Measurements from ENCODE around the gene RBM6. TPM values are rescaled to one million over a fixed set of nuclear protein-coding genes. Genes with fewer than 3 reads are reported as not detected.

The RBM6 gene
- total RNA-seq, 4 donors from 2014 or later: 57.9 to 100 (median 66.9) TPM

DNA sequence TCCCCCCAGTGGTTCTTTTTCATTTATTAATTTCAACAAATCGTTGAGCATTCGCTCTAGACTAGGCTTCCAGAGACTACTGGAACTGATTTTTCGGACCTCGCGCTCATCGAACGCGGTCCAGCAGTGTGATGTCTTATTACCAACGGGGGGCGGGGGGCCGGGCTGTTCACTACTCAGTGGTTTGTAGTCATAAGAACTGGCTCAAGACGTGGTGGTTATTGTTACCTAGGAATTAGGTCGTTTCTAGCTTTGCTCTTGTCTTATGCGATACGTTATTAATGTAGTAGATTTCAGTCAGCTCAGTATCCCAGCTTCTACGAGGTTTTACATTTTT lies 149.6 kb downstream of the RBM6 start:
- H3K9me3 ChIP-seq: no peaks in the 10 kb centered on the region
- WGBS: 2% methylated on average over 11 of the region's 16 CpGs
- intact Hi-C loops (cut with DNase I): loop anchor here (2.0 to 5.0 kb wide), 2 partner anchors 151 to 232 kb away; partner anchors contain the start of gene TRAIP
- TF ChIP-seq, protein P1, sequence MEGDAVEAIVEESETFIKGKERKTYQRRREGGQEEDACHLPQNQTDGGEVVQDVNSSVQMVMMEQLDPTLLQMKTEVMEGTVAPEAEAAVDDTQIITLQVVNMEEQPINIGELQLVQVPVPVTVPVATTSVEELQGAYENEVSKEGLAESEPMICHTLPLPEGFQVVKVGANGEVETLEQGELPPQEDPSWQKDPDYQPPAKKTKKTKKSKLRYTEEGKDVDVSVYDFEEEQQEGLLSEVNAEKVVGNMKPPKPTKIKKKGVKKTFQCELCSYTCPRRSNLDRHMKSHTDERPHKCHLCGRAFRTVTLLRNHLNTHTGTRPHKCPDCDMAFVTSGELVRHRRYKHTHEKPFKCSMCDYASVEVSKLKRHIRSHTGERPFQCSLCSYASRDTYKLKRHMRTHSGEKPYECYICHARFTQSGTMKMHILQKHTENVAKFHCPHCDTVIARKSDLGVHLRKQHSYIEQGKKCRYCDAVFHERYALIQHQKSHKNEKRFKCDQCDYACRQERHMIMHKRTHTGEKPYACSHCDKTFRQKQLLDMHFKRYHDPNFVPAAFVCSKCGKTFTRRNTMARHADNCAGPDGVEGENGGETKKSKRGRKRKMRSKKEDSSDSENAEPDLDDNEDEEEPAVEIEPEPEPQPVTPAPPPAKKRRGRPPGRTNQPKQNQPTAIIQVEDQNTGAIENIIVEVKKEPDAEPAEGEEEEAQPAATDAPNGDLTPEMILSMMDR (IDR thresholded peaks at IDR 0.05): no peak
- TF ChIP-seq POLR2A (IDR thresholded peaks at IDR 0.05; ENCODE audit: low read depth) (no peak), EP300 (IDR thresholded peaks at IDR 0.05) (no peak), POLR2AphosphoS5 (IDR thresholded peaks at IDR 0.05) (no peak)
- H3K27ac ChIP-seq (replicated peaks in 1 of 4): peak overlapping the region; percentile 95 to 98 (median 96)
- peaks cover 19 to 33% (median 28%) of the 10 kb centered on the region in 4 donors for H3K4me1 ChIP-seq
- DNase-seq (ENCODE audit: extremely low spot score): no peak
- no peaks in the 10 kb centered on the region for H3K27me3 ChIP-seq
- H3K36me3 ChIP-seq: peaks cover 34 to 43% (median 40%) of the 10 kb centered on the region in 4 donors
- peak overlapping the region; percentile 83 to 97 (median 96) for H3K4me3 ChIP-seq

DNA sequence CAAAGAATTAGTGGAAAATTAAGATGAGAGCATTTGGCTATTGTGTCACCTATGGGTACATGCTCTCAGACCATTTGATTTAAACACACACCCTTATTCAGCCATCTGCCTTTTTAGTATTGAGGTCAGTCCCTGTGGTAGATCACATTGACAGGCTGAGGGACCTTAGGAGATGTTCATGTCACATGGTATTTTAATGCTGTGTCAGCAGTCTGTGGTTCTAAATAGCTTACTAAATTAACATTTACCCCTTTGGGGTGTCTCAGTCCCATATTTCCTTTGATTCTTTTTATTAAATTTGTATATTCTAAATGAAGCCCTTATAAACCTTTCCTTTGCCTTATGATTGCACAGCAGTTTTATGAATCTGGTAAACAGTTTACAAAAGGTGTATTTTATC lies 151.0 kb downstream of the RBM6 start:
- peaks cover 23 to 36% (median 30%) of the 10 kb centered on the region in 4 donors for H3K4me1 ChIP-seq
- no peaks in the 10 kb centered on the region for H3K9me3 ChIP-seq
- DNase-seq (ENCODE audit: extremely low spot score): no peak
- H3K36me3 ChIP-seq: peaks cover 46 to 57% (median 54%) of the 10 kb centered on the region in 4 donors
- H3K4me3 ChIP-seq: peak overlapping the region in 3 of 4 donors; percentile 83 to 96 (median 96)
- H3K27ac ChIP-seq (replicated peaks in 1 of 4): no peak overlapping the region
- H3K27me3 ChIP-seq: no peaks in the 10 kb centered on the region
- intact Hi-C loops (cut with DNase I): no loop called here
- TF ChIP-seq EP300 (IDR thresholded peaks at IDR 0.05) (no peak), POLR2AphosphoS5 (IDR thresholded peaks at IDR 0.05) (no peak), POLR2A (IDR thresholded peaks at IDR 0.05; ENCODE audit: low read depth) (no peak)
- TF ChIP-seq, protein P1 (IDR thresholded peaks at IDR 0.05): no peak

DNA sequence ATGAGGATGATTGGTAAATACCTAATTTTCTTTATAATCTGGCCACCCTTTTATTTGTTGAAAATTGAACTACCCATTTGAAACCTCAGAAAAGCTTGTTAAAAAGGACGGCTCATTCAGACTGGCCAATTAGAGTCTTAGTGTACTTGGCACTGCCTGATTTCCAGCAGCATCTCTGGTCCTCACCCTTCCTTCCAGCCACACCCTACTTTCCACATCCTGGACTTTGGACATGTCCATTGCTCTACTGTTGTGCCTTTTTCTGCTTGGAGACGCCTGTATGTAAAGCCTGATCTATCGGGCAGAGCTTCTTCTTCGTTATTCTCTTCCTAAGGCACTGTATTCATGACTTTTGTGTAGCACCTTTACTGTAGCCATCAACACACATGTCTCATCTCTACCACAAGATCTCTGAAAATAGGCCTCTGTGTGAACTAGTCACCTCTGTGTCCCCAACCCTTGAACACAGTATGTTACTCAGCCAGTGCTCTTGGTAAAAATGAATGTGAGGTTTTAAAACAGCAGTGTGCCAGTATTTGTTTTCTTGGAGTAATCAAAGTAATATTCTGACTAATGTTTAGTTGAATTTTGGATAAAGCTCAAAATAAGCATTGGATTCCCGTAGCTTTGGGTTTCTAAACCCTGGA lies 155.5 kb downstream of the RBM6 start:
- WGBS: 84% methylated on average over 5 of the region's 5 CpGs
- H3K9me3 ChIP-seq: no peaks in the 10 kb centered on the region
- DNase-seq (ENCODE audit: extremely low spot score): no peak

DNA sequence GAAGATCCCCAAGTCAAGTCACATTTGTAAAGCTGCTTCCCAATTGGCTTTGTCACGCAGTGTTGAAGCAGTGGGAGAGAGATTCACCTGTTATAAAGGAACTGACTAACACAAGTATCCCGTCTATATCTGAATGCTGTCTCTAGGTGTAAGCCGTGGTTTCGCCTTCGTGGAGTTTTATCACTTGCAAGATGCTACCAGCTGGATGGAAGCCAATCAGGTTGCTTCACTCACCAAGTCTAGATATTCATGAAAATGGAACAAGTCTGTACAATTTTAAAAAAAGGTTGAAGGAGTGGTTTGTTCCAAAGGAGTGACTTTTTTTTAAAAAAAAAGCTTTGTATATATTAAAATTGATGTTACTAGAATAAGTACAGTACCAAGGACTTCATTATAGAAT lies 160.4 kb downstream of the RBM6 start:
- 92% methylated on average over 5 of the region's 5 CpGs for WGBS
- intact Hi-C loops (cut with DNase I): no loop called here
- Histone ChIP-seq H3K4me1 (no peaks in the 10 kb centered on the region), H3K9me3 (no peaks in the 10 kb centered on the region), H3K27ac (replicated peaks in 1 of 4) (no peak overlapping the region), H3K4me3 (no peak overlapping the region), H3K36me3 (peaks cover 98 to 100% (median 99%) of the 10 kb centered on the region in 4 donors), H3K27me3 (no peaks in the 10 kb centered on the region)
- TF ChIP-seq POLR2A (IDR thresholded peaks at IDR 0.05; ENCODE audit: low read depth) (no peak), POLR2AphosphoS5 (IDR thresholded peaks at IDR 0.05) (no peak), EP300 (IDR thresholded peaks at IDR 0.05) (no peak)
- TF ChIP-seq, protein P1 (IDR thresholded peaks at IDR 0.05): no peak
- no peak for DNase-seq (ENCODE audit: extremely low spot score)

More for the DNA sequence above, 155.5 kb downstream of the RBM6 start:
- no peak overlapping the region for H3K27ac ChIP-seq (replicated peaks in 1 of 4)
- H3K27me3 ChIP-seq: no peaks in the 10 kb centered on the region
- no peak overlapping the region for H3K4me3 ChIP-seq
- intact Hi-C loops (cut with DNase I): no loop called here
- peaks cover 90 to 100% (median 97%) of the 10 kb centered on the region in 4 donors for H3K36me3 ChIP-seq
- TF ChIP-seq EP300 (IDR thresholded peaks at IDR 0.05) (no peak), POLR2AphosphoS5 (IDR thresholded peaks at IDR 0.05) (no peak), POLR2A (IDR thresholded peaks at IDR 0.05; ENCODE audit: low read depth) (no peak)
- TF ChIP-seq, protein P1 (IDR thresholded peaks at IDR 0.05): no peak
- peaks cover 17 to 22% (median 19%) of the 10 kb centered on the region in 4 donors for H3K4me1 ChIP-seq

Measured in esophagus muscularis mucosa (tissue), 4 donors.